AG09309 (cell line): ENCODE results near the gene PHF2.

Source experiments
- DNase-seq: peaks from one replicate; pipeline ENCODE4 v3.0.0-alpha.2; 2010; ENCODE audit warnings: low read depth
- H3K4me3 ChIP-seq: 2 replicates; pipeline ENCODE4 v1.5.1; 2011; ENCODE audit warnings: mild to moderate bottlenecking, low read depth, low read length, moderate library complexity; ENCODE audit not compliant: control insufficient read depth
- CTCF ChIP-seq: IDR thresholded peaks from 2 replicates; pipeline ENCODE4 v1.5.1; 2011; ENCODE audit warnings: mild to moderate bottlenecking, low read depth, low read length, inconsistent platforms; ENCODE audit not compliant: insufficient read depth, control insufficient read depth; ENCODE audit errors: missing control alignments

PHF2 gene

GRCh38 chr9:93541005-93541404 lies 35.4 kb upstream of the PHF2 start:
- H3K4me3 ChIP-seq = no peak overlapping the region
- no peak for TF ChIP-seq CTCF
- DNase-seq = no peak

DNA sequence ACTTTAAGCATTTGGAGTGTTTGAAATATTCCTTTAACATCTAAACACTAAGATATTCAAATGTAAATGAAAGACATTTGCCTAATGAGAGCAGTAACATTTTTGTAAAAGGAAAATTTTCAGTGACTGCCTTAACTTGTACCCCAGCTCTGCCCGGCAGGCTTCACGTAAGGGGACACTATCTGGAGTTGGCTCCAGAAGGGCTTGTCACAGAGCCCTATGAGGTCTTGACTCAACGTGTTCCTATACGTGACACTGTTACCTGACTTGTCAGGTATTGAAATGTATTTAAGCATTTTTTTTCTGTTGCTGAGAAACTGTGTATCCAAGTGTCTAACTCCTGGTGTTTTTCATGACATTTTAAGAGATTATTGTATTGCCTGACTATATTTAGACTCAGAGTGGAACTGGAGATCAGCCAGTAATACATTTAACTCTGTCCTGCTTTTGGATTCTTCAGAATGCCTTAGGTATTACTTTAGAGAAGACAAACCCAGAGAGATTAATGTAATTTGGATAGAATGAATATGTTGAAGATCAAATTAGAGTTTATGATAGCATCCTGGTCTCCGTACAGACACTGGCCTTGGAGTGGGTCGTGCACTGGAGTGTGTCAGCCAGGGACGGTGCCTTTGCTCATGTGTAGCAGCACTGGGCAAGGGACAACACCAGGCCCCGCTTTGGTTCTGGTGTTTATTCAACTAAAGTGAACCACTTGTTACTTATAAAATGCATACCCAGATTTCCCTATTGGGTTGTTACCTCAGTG lies 34.6 kb upstream of the PHF2 start:
- no peak for TF ChIP-seq CTCF
- no peak overlapping the region for H3K4me3 ChIP-seq
- no peak for DNase-seq

DNA sequence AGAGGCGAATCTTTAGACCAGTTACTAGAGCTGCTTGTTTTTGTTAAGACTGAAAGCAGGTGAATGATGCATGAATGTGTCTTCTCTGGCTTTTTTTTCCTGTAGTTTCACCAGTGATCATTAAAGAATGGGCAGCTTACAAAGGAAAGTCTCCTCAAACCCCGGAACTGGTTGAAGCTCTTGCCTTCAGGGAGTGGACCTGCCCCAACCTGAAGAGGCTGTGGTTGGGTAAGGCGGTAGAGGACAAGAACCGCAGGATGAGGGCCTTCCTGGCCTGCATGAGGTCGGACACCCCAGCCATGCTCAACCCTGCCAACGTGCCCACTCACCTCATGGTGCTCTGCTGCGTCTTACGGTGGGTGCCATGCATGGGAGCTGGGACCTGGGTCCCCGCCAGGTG lies 33.3 kb upstream of the PHF2 start:
- no peak for TF ChIP-seq CTCF
- no peak overlapping the region for H3K4me3 ChIP-seq
- DNase-seq = no peak

GRCh38 chr9:93546356-93546755 lies 30.0 kb upstream of the PHF2 start:
- no peak for TF ChIP-seq CTCF
- no peak for DNase-seq
- no peak overlapping the region for H3K4me3 ChIP-seq

DNA sequence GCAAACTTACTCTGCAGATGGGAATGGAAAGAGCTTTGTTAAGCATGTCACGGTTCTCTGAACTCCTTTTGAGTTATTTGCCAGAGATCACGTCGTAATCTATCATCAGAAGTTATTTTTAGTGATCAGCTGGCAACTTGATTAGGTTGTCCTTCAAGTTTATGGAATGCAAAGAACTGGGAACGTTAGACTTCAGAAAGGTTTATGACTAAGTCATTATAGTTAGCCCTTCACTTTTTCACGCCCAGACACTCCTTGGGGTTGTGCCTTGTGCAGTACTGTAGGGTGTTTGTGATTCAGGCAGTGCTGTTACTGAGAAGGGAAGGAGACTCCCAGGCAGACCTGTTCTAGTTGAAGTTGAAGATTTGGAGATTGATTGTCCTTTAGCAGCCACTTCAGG lies 26.8 kb upstream of the PHF2 start:
- H3K4me3 ChIP-seq = no peak overlapping the region
- TF ChIP-seq CTCF = no peak
- DNase-seq = no peak

DNA sequence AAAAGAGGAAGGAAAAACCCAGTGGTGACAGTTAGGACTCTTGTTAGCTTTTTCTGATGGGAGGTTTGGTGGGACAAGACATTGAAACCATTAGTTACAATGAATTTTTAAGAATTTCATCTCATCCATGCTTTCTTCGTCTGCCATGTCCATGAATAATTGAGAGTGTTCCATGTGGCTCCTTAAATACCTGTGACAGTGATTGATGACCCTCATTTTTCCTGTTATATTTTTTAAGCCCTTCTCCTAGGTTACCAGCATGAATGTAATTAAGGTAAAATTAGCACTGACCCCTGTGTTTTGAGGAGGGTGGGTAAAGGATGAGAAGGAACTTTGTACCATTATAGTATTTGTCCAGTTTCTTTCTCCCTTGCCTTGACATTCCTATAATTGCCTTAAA lies 23.5 kb upstream of the PHF2 start:
- no peak for DNase-seq
- no peak overlapping the region for H3K4me3 ChIP-seq
- TF ChIP-seq CTCF = no peak
